ENCODE data around the gene IL18R1. TPM values are rescaled to one million over a fixed set of nuclear protein-coding genes. Genes with fewer than 3 reads are reported as not detected.

The IL18R1 gene
- total RNA-seq, 2 experiments from 2014 or later: 19.2 to 22.1 TPM

- Mint-ChIP-seq H3K36me3 (ENCODE audit: low read depth) (peaks cover 2% of the 10 kb centered on the region), H3K27me3 (peaks cover 8% of the 10 kb centered on the region), H3K9me3 (peaks cover 17% of the 10 kb centered on the region), H3K4me1 (peaks cover 2% of the 10 kb centered on the region), H3K4me3 (no peak overlapping the region), H3K27ac (no peak overlapping the region)
- ChIA-PET POLR2A (interaction anchor here (0.7 kb wide), 1 partner anchor 29 kb away, joined by 3 read pairs; no protein-coding TSS in a partner anchor), CTCF (interaction anchor here (1.3 kb wide), 1 partner anchor 10 kb away, joined by 6 read pairs; no protein-coding TSS in a partner anchor)
- no peak for DNase-seq
These were observed 21.1 kb upstream of the IL18R1 start for GRCh38 chr2:102334486-102334885.

GRCh38 chr2:102335871-102336366 is 19.7 kb upstream of the IL18R1 start:
- Mint-ChIP-seq H3K36me3 (ENCODE audit: low read depth) (peaks cover 2% of the 10 kb centered on the region), H3K27me3 (peaks cover 7% of the 10 kb centered on the region), H3K9me3 (peaks cover 17% of the 10 kb centered on the region), H3K4me1 (peaks cover 2% of the 10 kb centered on the region), H3K27ac (no peak overlapping the region), H3K4me3 (no peak overlapping the region)
- CTCF ChIA-PET: interaction anchor here (0.7 kb wide), 1 partner anchor 461 kb away, joined by 3 read pairs; no protein-coding TSS in a partner anchor
- DNase-seq: no peak
- POLR2A ChIA-PET: no interaction called here

GRCh38 chr2:102336502-102336945 is 19.1 kb upstream of the IL18R1 start:
- peaks cover 2% of the 10 kb centered on the region for H3K4me1 Mint-ChIP-seq
- peaks cover 7% of the 10 kb centered on the region for H3K27me3 Mint-ChIP-seq
- no peak for DNase-seq
- CTCF ChIA-PET: interaction anchor here (0.7 kb wide), 1 partner anchor 462 kb away, joined by 3 read pairs; no protein-coding TSS in a partner anchor
- H3K9me3 Mint-ChIP-seq: peaks cover 17% of the 10 kb centered on the region
- POLR2A ChIA-PET: no interaction called here
- no peak overlapping the region for H3K27ac Mint-ChIP-seq
- peaks cover 2% of the 10 kb centered on the region for H3K36me3 Mint-ChIP-seq (ENCODE audit: low read depth)
- H3K4me3 Mint-ChIP-seq: no peak overlapping the region

- H3K4me3 Mint-ChIP-seq: no peak overlapping the region
- peaks cover 7% of the 10 kb centered on the region for H3K27me3 Mint-ChIP-seq
- ChIA-PET POLR2A (no interaction called here), CTCF (no interaction called here)
- peaks cover 16% of the 10 kb centered on the region for H3K9me3 Mint-ChIP-seq
- H3K36me3 Mint-ChIP-seq (ENCODE audit: low read depth): peaks cover 2% of the 10 kb centered on the region
- no peak overlapping the region for H3K27ac Mint-ChIP-seq
- DNase-seq: no peak
- peaks cover 2% of the 10 kb centered on the region for H3K4me1 Mint-ChIP-seq
These were observed 18.6 kb upstream of the IL18R1 start for GRCh38 chr2:102337012-102337411.

- H3K36me3 Mint-ChIP-seq (ENCODE audit: low read depth): no peaks in the 10 kb centered on the region
- peaks cover 2% of the 10 kb centered on the region for H3K27me3 Mint-ChIP-seq
- H3K4me3 Mint-ChIP-seq: no peak overlapping the region
- POLR2A ChIA-PET: no interaction called here
- peaks cover 2% of the 10 kb centered on the region for H3K4me1 Mint-ChIP-seq
- H3K9me3 Mint-ChIP-seq: peaks cover 11% of the 10 kb centered on the region
- no peak overlapping the region for H3K27ac Mint-ChIP-seq
- no peak for DNase-seq
- CTCF ChIA-PET: no interaction called here
These were observed 17.9 kb upstream of the IL18R1 start for GRCh38 chr2:102337481-102338386.

- Mint-ChIP-seq H3K9me3 (no peaks in the 10 kb centered on the region), H3K36me3 (ENCODE audit: low read depth) (no peaks in the 10 kb centered on the region), H3K4me3 (no peak overlapping the region), H3K4me1 (peaks cover 2% of the 10 kb centered on the region), H3K27ac (no peak overlapping the region), H3K27me3 (no peaks in the 10 kb centered on the region)
- ChIA-PET POLR2A (no interaction called here), CTCF (no interaction called here)
- no peak for DNase-seq
These were observed 14.8 kb upstream of the IL18R1 start for GRCh38 chr2:102340778-102341177.

GRCh38 chr2:102342888-102343287 is 12.7 kb upstream of the IL18R1 start:
- Mint-ChIP-seq H3K36me3 (ENCODE audit: low read depth) (no peaks in the 10 kb centered on the region), H3K27me3 (peaks cover 2% of the 10 kb centered on the region)
- no peak for DNase-seq

GRCh38 chr2:102344397-102344796 is 11.2 kb upstream of the IL18R1 start:
- CTCF ChIA-PET: interaction anchor here (0.9 to 1.4 kb wide), 2 partner anchors 10 to 103 kb away, joined by 3 to 6 read pairs; no protein-coding TSS in a partner anchor
- no peaks in the 10 kb centered on the region for H3K36me3 Mint-ChIP-seq (ENCODE audit: low read depth)
- no peaks in the 10 kb centered on the region for H3K4me1 Mint-ChIP-seq
- peaks cover 2% of the 10 kb centered on the region for H3K9me3 Mint-ChIP-seq
- peaks cover 2% of the 10 kb centered on the region for H3K27me3 Mint-ChIP-seq
- H3K4me3 Mint-ChIP-seq: no peak overlapping the region
- H3K27ac Mint-ChIP-seq: no peak overlapping the region
- POLR2A ChIA-PET: no interaction called here
- DNase-seq: no peak

More at GRCh38 chr2:102342888-102343287, 12.7 kb upstream of the IL18R1 start:
- Mint-ChIP-seq H3K27ac (no peak overlapping the region), H3K4me3 (no peak overlapping the region), H3K9me3 (peaks cover 2% of the 10 kb centered on the region), H3K4me1 (no peaks in the 10 kb centered on the region)
- POLR2A ChIA-PET: no interaction called here
- CTCF ChIA-PET: interaction anchor here (1.2 kb wide), 1 partner anchor 8 kb away, joined by 4 read pairs; no protein-coding TSS in a partner anchor

GRCh38 chr2:102345329-102345920 is 10.2 kb upstream of the IL18R1 start:
- Mint-ChIP-seq H3K27ac (no peak overlapping the region), H3K4me3 (no peak overlapping the region), H3K4me1 (no peaks in the 10 kb centered on the region), H3K9me3 (peaks cover 2% of the 10 kb centered on the region), H3K27me3 (peaks cover 2% of the 10 kb centered on the region), H3K36me3 (ENCODE audit: low read depth) (no peaks in the 10 kb centered on the region)
- ChIA-PET POLR2A (no interaction called here), CTCF (interaction anchor here (1.4 kb wide), 1 partner anchor 11 kb away, joined by 6 read pairs; no protein-coding TSS in a partner anchor)
- DNase-seq: no peak

GRCh38 chr2:102346381-102347130 is 9.0 kb upstream of the IL18R1 start:
- ChIA-PET POLR2A (no interaction called here), CTCF (no interaction called here)
- H3K4me1 Mint-ChIP-seq: no peaks in the 10 kb centered on the region
- no peaks in the 10 kb centered on the region for H3K36me3 Mint-ChIP-seq (ENCODE audit: low read depth)
- H3K27me3 Mint-ChIP-seq: peaks cover 2% of the 10 kb centered on the region
- no peak overlapping the region for H3K27ac Mint-ChIP-seq
- H3K9me3 Mint-ChIP-seq: peaks cover 2% of the 10 kb centered on the region
- DNase-seq: no peak
- H3K4me3 Mint-ChIP-seq: no peak overlapping the region

- Mint-ChIP-seq H3K27ac (no peak overlapping the region), H3K4me3 (no peak overlapping the region), H3K36me3 (ENCODE audit: low read depth) (no peaks in the 10 kb centered on the region), H3K4me1 (peaks cover 3% of the 10 kb centered on the region), H3K27me3 (peaks cover 2% of the 10 kb centered on the region), H3K9me3 (peaks cover 2% of the 10 kb centered on the region)
- peak; percentile 24 for DNase-seq
- ChIA-PET POLR2A (interaction anchor here (0.8 kb wide), 1 partner anchor 99 kb away, joined by 3 read pairs; no protein-coding TSS in a partner anchor), CTCF (interaction anchor here (1.1 to 1.4 kb wide), 2 partner anchors 18 to 59 kb away, joined by 3 to 4 read pairs; no protein-coding TSS in a partner anchor)
These were observed 5.3 kb upstream of the IL18R1 start for GRCh38 chr2:102350137-102350793.

- POLR2A ChIA-PET: no interaction called here
- CTCF ChIA-PET: interaction anchor here (0.7 to 4.6 kb wide), 16 partner anchors 12 to 350 kb away, joined by 3 to 23 read pairs (median 4); no protein-coding TSS in a partner anchor
- Mint-ChIP-seq H3K36me3 (ENCODE audit: low read depth) (peaks cover 25% of the 10 kb centered on the region), H3K4me3 (peak overlapping the region; percentile 99), H3K27me3 (no peaks in the 10 kb centered on the region), H3K27ac (peak overlapping the region; percentile 99), H3K9me3 (no peaks in the 10 kb centered on the region), H3K4me1 (peaks cover 48% of the 10 kb centered on the region)
- no peak for DNase-seq
These were observed 751 bp downstream of the IL18R1 start for GRCh38 chr2:102356381-102356712.
